Activated CD4-positive, alpha-beta T cell treated with anti-CD3 and anti-CD28 coated beads, Interleukin-2, amount 50 U/mL, for 1 hour (primary cell): ENCODE data around the gene OBI1.

Experiments used
- DNase-seq: peaks from one replicate; pipeline ENCODE4 v3.0.0-alpha.2; 2020

The OBI1 gene

GRCh38 chr13:78601874-78602560, 56.9 kb downstream of the OBI1 start:
- no peak for DNase-seq

- DNase-seq = no peak
These were observed 57.7 kb downstream of the OBI1 start for GRCh38 chr13:78601124-78601873.

GRCh38 chr13:78600280-78600883, 58.6 kb downstream of the OBI1 start:
- DNase-seq = no peak

GRCh38 chr13:78599645-78600279, 59.2 kb downstream of the OBI1 start:
- no peak for DNase-seq

GRCh38 chr13:78598966-78599644, 59.9 kb downstream of the OBI1 start:
- DNase-seq = no peak

- DNase-seq = no peak
These were observed 60.7 kb downstream of the OBI1 start for GRCh38 chr13:78598116-78598781.

GRCh38 chr13:78597602-78597932, 61.4 kb downstream of the OBI1 start:
- no peak for DNase-seq

- no peak for DNase-seq
These were observed 62.0 kb downstream of the OBI1 start for GRCh38 chr13:78596736-78597601.

- DNase-seq = no peak
These were observed 62.6 kb downstream of the OBI1 start for GRCh38 chr13:78596399-78596735.

- DNase-seq = no peak
These were observed 63.2 kb downstream of the OBI1 start for GRCh38 chr13:78595495-78596398.

GRCh38 chr13:78594456-78594975, 64.4 kb downstream of the OBI1 start:
- DNase-seq = no peak

GRCh38 chr13:78593652-78594455, 65.1 kb downstream of the OBI1 start:
- DNase-seq = no peak

GRCh38 chr13:78593129-78593528, 65.8 kb downstream of the OBI1 start:
- DNase-seq = no peak

GRCh38 chr13:78592584-78592983, 66.4 kb downstream of the OBI1 start:
- DNase-seq = no peak

GRCh38 chr13:78589206-78589605, 69.7 kb downstream of the OBI1 start:
- no peak for DNase-seq

GRCh38 chr13:78587395-78587794, 71.6 kb downstream of the OBI1 start:
- no peak for DNase-seq

- DNase-seq = no peak
These were observed 72.2 kb downstream of the OBI1 start for GRCh38 chr13:78586706-78587105.

GRCh38 chr13:78576261-78576660, 82.7 kb downstream of the OBI1 start:
- no peak for DNase-seq

GRCh38 chr13:78572459-78572858, 86.5 kb downstream of the OBI1 start:
- DNase-seq = no peak
